ENCODE measurements around the gene ACER3.

ACER3 gene

GRCh38 chr11:76837696-76838677 is 22.7 kb upstream of the ACER3 start:
- peaks cover 32% of the 10 kb centered on the region for H3K4me1 ChIP-seq (ENCODE audit: control insufficient read depth, insufficient read depth, low read length)

GRCh38 chr11:76838678-76839068 is 22.0 kb upstream of the ACER3 start:
- Histone ChIP-seq H3K27me3 (replicated peaks; ENCODE audit: control insufficient read depth, insufficient read depth, low read length) (peaks cover 18% of the 10 kb centered on the region), H3K9me3 (ENCODE audit: control insufficient read depth, low read length) (no peaks in the 10 kb centered on the region), H3K4me1 (ENCODE audit: control insufficient read depth, insufficient read depth, low read length) (peaks cover 32% of the 10 kb centered on the region), H3K36me3 (ENCODE audit: control insufficient read depth, insufficient read depth, low read length, severe bottlenecking) (no peaks in the 10 kb centered on the region), H3K9ac (ENCODE audit: low read length) (no peak overlapping the region), H3K4me3 (ENCODE audit: low read length) (no peak overlapping the region)
- DNase-seq (ENCODE audit: low read depth) = no peak

More at GRCh38 chr11:76837696-76838677, 22.7 kb upstream of the ACER3 start:
- H3K36me3 ChIP-seq (ENCODE audit: control insufficient read depth, insufficient read depth, low read length, severe bottlenecking) = no peaks in the 10 kb centered on the region
- H3K27me3 ChIP-seq (replicated peaks; ENCODE audit: control insufficient read depth, insufficient read depth, low read length) = peaks cover 18% of the 10 kb centered on the region
- no peak for DNase-seq (ENCODE audit: low read depth)
- no peaks in the 10 kb centered on the region for H3K9me3 ChIP-seq (ENCODE audit: control insufficient read depth, low read length)
- no peak overlapping the region for H3K4me3 ChIP-seq (ENCODE audit: low read length)
- H3K9ac ChIP-seq (ENCODE audit: low read length) = no peak overlapping the region

GRCh38 chr11:76839311-76839710 is 21.4 kb upstream of the ACER3 start:
- Histone ChIP-seq H3K4me3 (ENCODE audit: low read length) (no peak overlapping the region), H3K36me3 (ENCODE audit: control insufficient read depth, insufficient read depth, low read length, severe bottlenecking) (no peaks in the 10 kb centered on the region), H3K9me3 (ENCODE audit: control insufficient read depth, low read length) (no peaks in the 10 kb centered on the region), H3K9ac (ENCODE audit: low read length) (no peak overlapping the region), H3K27me3 (replicated peaks; ENCODE audit: control insufficient read depth, insufficient read depth, low read length) (peaks cover 18% of the 10 kb centered on the region), H3K4me1 (ENCODE audit: control insufficient read depth, insufficient read depth, low read length) (peaks cover 27% of the 10 kb centered on the region)
- no peak for DNase-seq (ENCODE audit: low read depth)

- H3K36me3 ChIP-seq (ENCODE audit: control insufficient read depth, insufficient read depth, low read length, severe bottlenecking) = no peaks in the 10 kb centered on the region
- peaks cover 8% of the 10 kb centered on the region for H3K4me1 ChIP-seq (ENCODE audit: control insufficient read depth, insufficient read depth, low read length)
- H3K4me3 ChIP-seq (ENCODE audit: low read length) = no peak overlapping the region
- peaks cover 18% of the 10 kb centered on the region for H3K27me3 ChIP-seq (replicated peaks; ENCODE audit: control insufficient read depth, insufficient read depth, low read length)
- no peaks in the 10 kb centered on the region for H3K9me3 ChIP-seq (ENCODE audit: control insufficient read depth, low read length)
- no peak for DNase-seq (ENCODE audit: low read depth)
- no peak overlapping the region for H3K9ac ChIP-seq (ENCODE audit: low read length)
Measured at GRCh38 chr11:76841923-76842452, 18.7 kb upstream of the ACER3 start.

GRCh38 chr11:76843907-76844306 is 16.8 kb upstream of the ACER3 start:
- Histone ChIP-seq H3K36me3 (ENCODE audit: control insufficient read depth, insufficient read depth, low read length, severe bottlenecking) (no peaks in the 10 kb centered on the region), H3K27me3 (replicated peaks; ENCODE audit: control insufficient read depth, insufficient read depth, low read length) (peaks cover 18% of the 10 kb centered on the region), H3K9ac (ENCODE audit: low read length) (no peak overlapping the region), H3K4me1 (ENCODE audit: control insufficient read depth, insufficient read depth, low read length) (peaks cover 5% of the 10 kb centered on the region), H3K4me3 (ENCODE audit: low read length) (no peak overlapping the region), H3K9me3 (ENCODE audit: control insufficient read depth, low read length) (no peaks in the 10 kb centered on the region)
- no peak for DNase-seq (ENCODE audit: low read depth)

GRCh38 chr11:76844511-76844910 is 16.2 kb upstream of the ACER3 start:
- H3K36me3 ChIP-seq (ENCODE audit: control insufficient read depth, insufficient read depth, low read length, severe bottlenecking) = no peaks in the 10 kb centered on the region
- no peaks in the 10 kb centered on the region for H3K9me3 ChIP-seq (ENCODE audit: control insufficient read depth, low read length)
- peaks cover 5% of the 10 kb centered on the region for H3K4me1 ChIP-seq (ENCODE audit: control insufficient read depth, insufficient read depth, low read length)
- DNase-seq (ENCODE audit: low read depth) = no peak
- peaks cover 18% of the 10 kb centered on the region for H3K27me3 ChIP-seq (replicated peaks; ENCODE audit: control insufficient read depth, insufficient read depth, low read length)
- H3K9ac ChIP-seq (ENCODE audit: low read length) = no peak overlapping the region
- no peak overlapping the region for H3K4me3 ChIP-seq (ENCODE audit: low read length)

GRCh38 chr11:76845069-76845468 is 15.6 kb upstream of the ACER3 start:
- Histone ChIP-seq H3K4me3 (ENCODE audit: low read length) (no peak overlapping the region), H3K4me1 (ENCODE audit: control insufficient read depth, insufficient read depth, low read length) (peaks cover 7% of the 10 kb centered on the region), H3K9ac (ENCODE audit: low read length) (no peak overlapping the region), H3K27me3 (replicated peaks; ENCODE audit: control insufficient read depth, insufficient read depth, low read length) (peaks cover 16% of the 10 kb centered on the region), H3K9me3 (ENCODE audit: control insufficient read depth, low read length) (no peaks in the 10 kb centered on the region), H3K36me3 (ENCODE audit: control insufficient read depth, insufficient read depth, low read length, severe bottlenecking) (no peaks in the 10 kb centered on the region)
- no peak for DNase-seq (ENCODE audit: low read depth)

- no peaks in the 10 kb centered on the region for H3K9me3 ChIP-seq (ENCODE audit: control insufficient read depth, low read length)
- no peak for DNase-seq (ENCODE audit: low read depth)
- H3K36me3 ChIP-seq (ENCODE audit: control insufficient read depth, insufficient read depth, low read length, severe bottlenecking) = no peaks in the 10 kb centered on the region
- H3K9ac ChIP-seq (ENCODE audit: low read length) = no peak overlapping the region
- peaks cover 10% of the 10 kb centered on the region for H3K27me3 ChIP-seq (replicated peaks; ENCODE audit: control insufficient read depth, insufficient read depth, low read length)
- no peak overlapping the region for H3K4me3 ChIP-seq (ENCODE audit: low read length)
- peaks cover 20% of the 10 kb centered on the region for H3K4me1 ChIP-seq (ENCODE audit: control insufficient read depth, insufficient read depth, low read length)
Measured at GRCh38 chr11:76846441-76846840, 14.3 kb upstream of the ACER3 start.

- H3K4me3 ChIP-seq (ENCODE audit: low read length) = no peak overlapping the region
- H3K27me3 ChIP-seq (replicated peaks; ENCODE audit: control insufficient read depth, insufficient read depth, low read length) = no peaks in the 10 kb centered on the region
Measured at GRCh38 chr11:76849376-76849775, 11.3 kb upstream of the ACER3 start.

GRCh38 chr11:76850130-76850529 is 10.6 kb upstream of the ACER3 start:
- no peaks in the 10 kb centered on the region for H3K36me3 ChIP-seq (ENCODE audit: control insufficient read depth, insufficient read depth, low read length, severe bottlenecking)
- H3K27me3 ChIP-seq (replicated peaks; ENCODE audit: control insufficient read depth, insufficient read depth, low read length) = no peaks in the 10 kb centered on the region
- DNase-seq (ENCODE audit: low read depth) = no peak
- no peaks in the 10 kb centered on the region for H3K9me3 ChIP-seq (ENCODE audit: control insufficient read depth, low read length)
- H3K9ac ChIP-seq (ENCODE audit: low read length) = no peak overlapping the region
- peaks cover 20% of the 10 kb centered on the region for H3K4me1 ChIP-seq (ENCODE audit: control insufficient read depth, insufficient read depth, low read length)
- H3K4me3 ChIP-seq (ENCODE audit: low read length) = no peak overlapping the region

More at GRCh38 chr11:76849376-76849775, 11.3 kb upstream of the ACER3 start:
- Histone ChIP-seq H3K36me3 (ENCODE audit: control insufficient read depth, insufficient read depth, low read length, severe bottlenecking) (no peaks in the 10 kb centered on the region), H3K9ac (ENCODE audit: low read length) (no peak overlapping the region), H3K4me1 (ENCODE audit: control insufficient read depth, insufficient read depth, low read length) (peaks cover 20% of the 10 kb centered on the region), H3K9me3 (ENCODE audit: control insufficient read depth, low read length) (no peaks in the 10 kb centered on the region)
- no peak for DNase-seq (ENCODE audit: low read depth)

- H3K9me3 ChIP-seq (ENCODE audit: control insufficient read depth, low read length) = no peaks in the 10 kb centered on the region
- DNase-seq (ENCODE audit: low read depth) = peak; percentile 30
- no peaks in the 10 kb centered on the region for H3K27me3 ChIP-seq (replicated peaks; ENCODE audit: control insufficient read depth, insufficient read depth, low read length)
- H3K36me3 ChIP-seq (ENCODE audit: control insufficient read depth, insufficient read depth, low read length, severe bottlenecking) = no peaks in the 10 kb centered on the region
- no peak overlapping the region for H3K9ac ChIP-seq (ENCODE audit: low read length)
- no peak overlapping the region for H3K4me3 ChIP-seq (ENCODE audit: low read length)
- peaks cover 22% of the 10 kb centered on the region for H3K4me1 ChIP-seq (ENCODE audit: control insufficient read depth, insufficient read depth, low read length)
Measured at GRCh38 chr11:76850815-76851214, 9.9 kb upstream of the ACER3 start.

Measured in adipocyte (in vitro differentiated cells).